Measurements from ENCODE around the gene HEATR9.
"Not testable (repeated sequence)": the region's sequence is repeated elsewhere in the genome, so short reads cannot be mapped to it uniquely, and the experiment has no call there.

The HEATR9 gene

DNA sequence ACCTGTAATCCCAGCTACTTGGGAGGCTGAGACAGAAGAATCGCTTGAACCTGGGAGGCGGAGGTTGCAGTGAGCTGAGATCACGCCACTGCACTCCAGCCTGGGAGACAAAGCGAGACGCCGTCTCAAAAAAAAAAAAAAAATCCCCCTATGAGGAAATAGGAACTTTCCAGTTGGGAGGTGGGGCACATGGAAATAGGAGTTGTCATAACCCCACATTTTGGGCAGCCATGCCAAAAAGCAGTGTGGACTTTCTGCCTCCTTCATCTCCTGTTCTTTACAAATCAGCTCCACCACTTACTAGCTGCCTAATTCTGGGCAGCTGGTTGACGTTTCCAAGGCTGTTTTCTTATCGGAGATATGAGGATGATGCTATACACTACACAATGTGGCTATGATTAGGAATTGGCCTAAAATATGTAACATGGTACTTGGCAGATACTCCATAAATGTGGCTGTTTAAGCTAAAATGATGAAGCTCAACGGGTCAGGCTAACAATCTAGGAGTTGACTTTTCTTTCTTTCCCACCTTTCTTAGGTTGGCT is 33.0 kb upstream of the HEATR9 start:
- H3K4me3 ChIP-seq (replicated peaks; ENCODE audit: low read depth, low read length): no peak overlapping the region
- no peak for DNase-seq (ENCODE audit: extremely low read depth, low read depth)

DNA sequence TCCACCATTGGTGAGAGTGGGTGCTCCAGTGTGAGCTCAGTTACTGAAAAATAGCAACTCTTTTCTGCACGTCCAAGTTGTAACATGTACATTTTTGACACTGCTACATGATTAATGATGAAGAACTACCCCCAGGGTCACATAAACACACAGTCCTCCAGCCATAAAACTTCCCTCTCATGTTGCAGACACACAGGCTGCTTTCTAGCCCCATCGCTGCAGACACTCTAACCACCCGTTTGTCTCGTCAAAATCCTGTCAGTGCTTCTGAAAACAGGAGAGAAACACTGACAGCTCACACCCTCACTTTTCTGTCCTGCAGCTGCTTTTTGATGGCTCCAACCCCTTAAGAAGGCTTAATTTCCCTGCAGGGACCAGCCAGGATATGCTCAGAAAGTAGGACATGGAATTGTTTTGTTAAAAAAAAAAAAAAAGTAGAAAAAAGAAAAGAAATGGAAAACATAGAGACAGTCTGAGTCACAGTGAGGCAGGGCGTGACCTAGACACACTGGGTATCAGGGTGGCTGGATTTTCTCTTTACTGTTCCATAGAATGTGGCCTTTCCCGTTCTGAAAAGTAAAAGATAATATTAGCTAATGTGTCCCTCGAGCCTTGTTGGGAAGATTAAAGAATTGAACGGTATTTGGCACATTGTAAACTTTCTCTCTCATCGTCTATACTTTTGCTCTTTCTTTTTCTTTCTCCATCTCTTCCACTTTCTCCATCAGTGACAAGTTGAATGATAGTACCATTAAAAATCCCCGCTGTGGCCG is 32.2 kb upstream of the HEATR9 start:
- TF ChIP-seq, protein P1, sequence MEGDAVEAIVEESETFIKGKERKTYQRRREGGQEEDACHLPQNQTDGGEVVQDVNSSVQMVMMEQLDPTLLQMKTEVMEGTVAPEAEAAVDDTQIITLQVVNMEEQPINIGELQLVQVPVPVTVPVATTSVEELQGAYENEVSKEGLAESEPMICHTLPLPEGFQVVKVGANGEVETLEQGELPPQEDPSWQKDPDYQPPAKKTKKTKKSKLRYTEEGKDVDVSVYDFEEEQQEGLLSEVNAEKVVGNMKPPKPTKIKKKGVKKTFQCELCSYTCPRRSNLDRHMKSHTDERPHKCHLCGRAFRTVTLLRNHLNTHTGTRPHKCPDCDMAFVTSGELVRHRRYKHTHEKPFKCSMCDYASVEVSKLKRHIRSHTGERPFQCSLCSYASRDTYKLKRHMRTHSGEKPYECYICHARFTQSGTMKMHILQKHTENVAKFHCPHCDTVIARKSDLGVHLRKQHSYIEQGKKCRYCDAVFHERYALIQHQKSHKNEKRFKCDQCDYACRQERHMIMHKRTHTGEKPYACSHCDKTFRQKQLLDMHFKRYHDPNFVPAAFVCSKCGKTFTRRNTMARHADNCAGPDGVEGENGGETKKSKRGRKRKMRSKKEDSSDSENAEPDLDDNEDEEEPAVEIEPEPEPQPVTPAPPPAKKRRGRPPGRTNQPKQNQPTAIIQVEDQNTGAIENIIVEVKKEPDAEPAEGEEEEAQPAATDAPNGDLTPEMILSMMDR (IDR thresholded peaks at IDR 0.05; ENCODE audit: low read depth, low read length, missing control alignments): no peak
- H3K4me3 ChIP-seq (replicated peaks; ENCODE audit: low read depth, low read length): no peak overlapping the region
- no peak for DNase-seq (ENCODE audit: extremely low read depth, low read depth)

More for the DNA sequence above, 33.0 kb upstream of the HEATR9 start:
- TF ChIP-seq, protein P1 (IDR thresholded peaks at IDR 0.05; ENCODE audit: low read depth, low read length, missing control alignments): no peak

DNA sequence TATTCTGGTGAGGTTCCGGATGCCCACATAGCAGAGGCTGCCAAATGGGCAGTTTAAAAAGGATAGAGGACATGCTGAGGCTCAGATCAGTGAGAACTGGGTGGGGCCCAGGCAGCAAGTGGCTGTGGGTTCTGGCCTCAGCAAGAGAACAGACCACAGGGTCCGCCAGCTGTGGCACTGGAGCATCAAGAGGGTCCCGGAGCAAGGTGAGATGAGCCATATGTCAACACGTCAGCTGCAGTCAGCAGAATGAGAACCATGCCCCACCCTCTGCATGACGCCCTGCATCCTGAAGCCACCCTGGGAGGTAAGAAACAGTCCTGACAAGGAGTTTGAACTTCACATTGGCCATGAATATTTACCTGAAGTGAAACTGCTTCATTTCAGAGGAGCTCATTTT is 31.6 kb upstream of the HEATR9 start:
- TF ChIP-seq, protein P1 (IDR thresholded peaks at IDR 0.05; ENCODE audit: low read depth, low read length, missing control alignments): no peak
- DNase-seq (ENCODE audit: extremely low read depth, low read depth): no peak
- H3K4me3 ChIP-seq (replicated peaks; ENCODE audit: low read depth, low read length): no peak overlapping the region

- DNase-seq (ENCODE audit: extremely low read depth, low read depth): no peak
- TF ChIP-seq, protein P1 (IDR thresholded peaks at IDR 0.05; ENCODE audit: low read depth, low read length, missing control alignments): no peak
- no peak overlapping the region for H3K4me3 ChIP-seq (replicated peaks; ENCODE audit: low read depth, low read length)
Observed at GRCh38 chr17:35898283-35899070, 29.8 kb upstream of the HEATR9 start.

DNA sequence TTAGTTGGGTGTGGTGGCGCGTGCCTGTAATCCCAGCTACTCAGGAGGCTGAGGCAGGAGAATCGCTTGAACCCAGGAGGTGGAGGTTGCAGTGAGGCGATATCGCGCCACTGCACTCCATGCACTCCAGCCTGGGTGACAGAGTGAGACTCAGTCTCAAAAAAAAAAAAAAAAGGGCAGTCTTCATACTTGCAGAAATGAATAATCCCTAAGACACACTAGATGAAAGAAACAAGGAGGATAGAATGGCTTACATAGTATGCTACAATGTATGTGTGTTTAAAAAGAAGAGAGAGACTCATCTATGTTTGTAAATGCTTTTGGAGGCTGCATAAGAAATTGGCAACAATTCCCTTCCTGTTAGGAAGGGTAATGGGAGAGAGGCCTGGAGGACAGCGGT is 29.1 kb upstream of the HEATR9 start:
- DNase-seq (ENCODE audit: extremely low read depth, low read depth); H3K4me3 ChIP-seq (replicated peaks; ENCODE audit: low read depth, low read length): not testable (repeated sequence)

GRCh38 chr17:35895636-35896587 is 27.2 kb upstream of the HEATR9 start:
- DNase-seq (ENCODE audit: extremely low read depth, low read depth): no peak
- TF ChIP-seq, protein P1 (IDR thresholded peaks at IDR 0.05; ENCODE audit: low read depth, low read length, missing control alignments): no peak

More at GRCh38 chr17:35895636-35896587, 27.2 kb upstream of the HEATR9 start:
- no peak overlapping the region for H3K4me3 ChIP-seq (replicated peaks; ENCODE audit: low read depth, low read length)
